22Rv1 (cell line): ENCODE measurements around the gene HS6ST2.

ENCODE experiments used
- ZFX ChIP-seq: fragments of 450-650 bp; IDR thresholded peaks from 2 replicates; pipeline ENCODE4 v1.6.1; 2017; ENCODE audit warnings: antibody characterized with exemption, borderline replicate concordance
- TF ChIP-seq, protein P1 (sequence below): fragments of 450-650 bp; IDR thresholded peaks from 2 replicates; pipeline ENCODE4 v1.5.1; 2017; ENCODE audit warnings: mild to moderate bottlenecking

DNA sequence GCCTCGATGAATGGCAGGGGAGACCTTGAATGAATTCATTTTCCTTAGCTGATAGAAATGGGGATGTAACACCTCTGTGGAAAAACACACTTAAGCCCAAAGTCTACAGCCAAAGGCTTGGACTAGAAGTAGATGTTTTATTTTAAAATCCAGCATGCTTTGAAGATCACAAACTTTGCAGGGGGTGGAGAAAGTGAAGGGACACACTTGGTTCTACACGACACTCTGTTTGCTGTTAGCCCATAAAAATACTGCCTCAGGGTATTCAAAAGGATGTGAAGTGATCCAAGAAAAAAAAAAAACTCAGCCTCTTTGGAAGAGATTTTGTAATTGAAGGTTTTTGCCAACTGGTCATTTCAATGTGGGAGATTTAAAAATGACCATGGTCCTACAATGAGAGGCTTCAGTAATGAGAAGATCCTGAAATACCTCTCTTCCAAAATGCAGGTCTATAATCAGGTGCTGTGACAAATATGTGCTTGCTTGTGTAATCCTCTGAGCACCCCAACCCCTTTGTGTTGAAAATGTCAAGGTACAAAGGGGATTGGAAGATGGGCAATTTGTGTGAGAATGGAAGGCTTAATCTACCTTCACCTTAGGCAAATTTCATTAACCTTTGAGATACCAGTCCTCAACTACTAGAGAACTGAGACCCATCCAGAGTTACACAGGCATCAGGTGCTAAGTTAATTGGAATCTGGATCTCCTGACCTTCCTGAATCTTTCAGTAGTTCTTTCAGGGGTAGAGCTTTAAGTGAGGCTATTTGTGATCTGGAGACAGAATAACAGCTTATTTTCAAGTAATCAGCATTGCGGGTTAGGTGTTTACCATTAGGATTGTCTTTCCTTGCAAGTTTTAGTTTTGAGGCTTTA, 82.5 kb downstream of the HS6ST2 start:
- TF ChIP-seq, protein P1, sequence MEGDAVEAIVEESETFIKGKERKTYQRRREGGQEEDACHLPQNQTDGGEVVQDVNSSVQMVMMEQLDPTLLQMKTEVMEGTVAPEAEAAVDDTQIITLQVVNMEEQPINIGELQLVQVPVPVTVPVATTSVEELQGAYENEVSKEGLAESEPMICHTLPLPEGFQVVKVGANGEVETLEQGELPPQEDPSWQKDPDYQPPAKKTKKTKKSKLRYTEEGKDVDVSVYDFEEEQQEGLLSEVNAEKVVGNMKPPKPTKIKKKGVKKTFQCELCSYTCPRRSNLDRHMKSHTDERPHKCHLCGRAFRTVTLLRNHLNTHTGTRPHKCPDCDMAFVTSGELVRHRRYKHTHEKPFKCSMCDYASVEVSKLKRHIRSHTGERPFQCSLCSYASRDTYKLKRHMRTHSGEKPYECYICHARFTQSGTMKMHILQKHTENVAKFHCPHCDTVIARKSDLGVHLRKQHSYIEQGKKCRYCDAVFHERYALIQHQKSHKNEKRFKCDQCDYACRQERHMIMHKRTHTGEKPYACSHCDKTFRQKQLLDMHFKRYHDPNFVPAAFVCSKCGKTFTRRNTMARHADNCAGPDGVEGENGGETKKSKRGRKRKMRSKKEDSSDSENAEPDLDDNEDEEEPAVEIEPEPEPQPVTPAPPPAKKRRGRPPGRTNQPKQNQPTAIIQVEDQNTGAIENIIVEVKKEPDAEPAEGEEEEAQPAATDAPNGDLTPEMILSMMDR, result no peak
- no peak for TF ChIP-seq ZFX
